ENCODE results near the gene BAIAP2L1. TPM values are rescaled to one million over a fixed set of nuclear protein-coding genes. Genes with fewer than 3 reads are reported as not detected.

Gene BAIAP2L1
- total and polyA plus RNA-seq, 9 of the 15 experiments (the other 6 are each of a cell fraction or from before 2014, with no cell fraction given): 4.2 to 29.8 (median 15.5) TPM

DNA sequence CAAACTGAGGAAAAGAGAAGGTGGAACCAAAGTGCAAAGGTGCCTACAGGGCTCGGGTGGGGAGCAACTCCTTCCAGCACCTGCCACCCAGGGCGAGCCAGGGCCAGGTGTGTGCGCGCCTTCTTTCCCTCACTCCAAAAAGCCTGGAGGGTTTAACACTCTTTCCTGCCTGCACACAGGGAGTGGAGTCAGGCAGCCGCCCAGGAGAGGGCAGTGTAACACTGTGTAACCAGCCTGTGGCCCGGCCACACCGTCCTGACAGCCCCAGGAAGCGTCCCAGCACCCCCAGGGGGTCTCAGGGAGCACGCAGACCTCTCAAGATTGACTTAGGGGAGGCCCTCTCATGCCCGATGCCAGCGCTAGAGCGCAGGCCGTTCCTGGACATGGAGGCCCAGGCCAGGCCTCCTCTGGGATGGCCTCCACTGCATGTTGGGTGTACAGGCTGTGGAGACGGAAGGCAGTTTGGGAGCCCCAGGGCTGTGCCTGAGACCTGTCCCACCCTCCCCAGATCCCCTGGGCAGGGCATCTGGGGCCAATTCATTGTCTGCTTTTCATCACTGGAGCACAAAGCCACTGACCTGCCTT lies 106.0 kb downstream of the BAIAP2L1 start:
- Histone ChIP-seq H3K27me3 (ENCODE audit: control insufficient read depth in 2 of 2, insufficient read depth in 2 of 2, low read length in 2 of 2) (peaks cover 0 to 49% of the 10 kb centered on the region in 2 experiments; a peak in 2 of 5 replicates), H3K27ac (ENCODE audit: extremely low read depth, low read depth, low read length) (no peak overlapping the region)
- intact Hi-C loops (cut with micrococcal nuclease): loop anchor here (1.0 to 5.0 kb wide), 5 partner anchors 106 to 542 kb away; partner anchors contain the start of gene BAIAP2L1
- peak; percentile 66; the same call in 1 of the 2 replicates for TF ChIP-seq STAG1 (CRISPR knock-in tag; IDR thresholded peaks at IDR 0.05; ENCODE audit: borderline replicate concordance)
- TF ChIP-seq KLF16 (IDR thresholded peaks at IDR 0.05): 0 out of 2 replicates have a peak, but pooled peaks have one; percentile 20
- TF ChIP-seq, protein P1, sequence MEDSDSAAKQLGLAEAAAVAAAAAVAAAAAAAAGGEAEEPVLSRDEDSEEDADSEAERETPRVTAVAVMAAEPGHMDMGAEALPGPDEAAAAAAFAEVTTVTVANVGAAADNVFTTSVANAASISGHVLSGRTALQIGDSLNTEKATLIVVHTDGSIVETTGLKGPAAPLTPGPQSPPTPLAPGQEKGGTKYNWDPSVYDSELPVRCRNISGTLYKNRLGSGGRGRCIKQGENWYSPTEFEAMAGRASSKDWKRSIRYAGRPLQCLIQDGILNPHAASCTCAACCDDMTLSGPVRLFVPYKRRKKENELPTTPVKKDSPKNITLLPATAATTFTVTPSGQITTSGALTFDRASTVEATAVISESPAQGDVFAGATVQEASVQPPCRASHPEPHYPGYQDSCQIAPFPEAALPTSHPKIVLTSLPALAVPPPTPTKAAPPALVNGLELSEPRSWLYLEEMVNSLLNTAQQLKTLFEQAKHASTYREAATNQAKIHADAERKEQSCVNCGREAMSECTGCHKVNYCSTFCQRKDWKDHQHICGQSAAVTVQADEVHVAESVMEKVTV (CRISPR knock-in tag; IDR thresholded peaks at IDR 0.05): peak; percentile 61
- TF ChIP-seq, protein P2, sequence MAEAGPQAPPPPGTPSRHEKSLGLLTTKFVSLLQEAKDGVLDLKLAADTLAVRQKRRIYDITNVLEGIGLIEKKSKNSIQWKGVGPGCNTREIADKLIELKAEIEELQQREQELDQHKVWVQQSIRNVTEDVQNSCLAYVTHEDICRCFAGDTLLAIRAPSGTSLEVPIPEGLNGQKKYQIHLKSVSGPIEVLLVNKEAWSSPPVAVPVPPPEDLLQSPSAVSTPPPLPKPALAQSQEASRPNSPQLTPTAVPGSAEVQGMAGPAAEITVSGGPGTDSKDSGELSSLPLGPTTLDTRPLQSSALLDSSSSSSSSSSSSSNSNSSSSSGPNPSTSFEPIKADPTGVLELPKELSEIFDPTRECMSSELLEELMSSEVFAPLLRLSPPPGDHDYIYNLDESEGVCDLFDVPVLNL (CRISPR knock-in tag; IDR thresholded peaks at IDR 0.05; ENCODE audit: low read depth): no peak
- peak; percentile 83 to 92 for TF ChIP-seq RAD21 (CRISPR knock-in tag; conservative IDR thresholded peaks at IDR 0.05 in 1 of 2, IDR thresholded peaks at IDR 0.05 in 1 of 2)
- TF ChIP-seq, protein P3, sequence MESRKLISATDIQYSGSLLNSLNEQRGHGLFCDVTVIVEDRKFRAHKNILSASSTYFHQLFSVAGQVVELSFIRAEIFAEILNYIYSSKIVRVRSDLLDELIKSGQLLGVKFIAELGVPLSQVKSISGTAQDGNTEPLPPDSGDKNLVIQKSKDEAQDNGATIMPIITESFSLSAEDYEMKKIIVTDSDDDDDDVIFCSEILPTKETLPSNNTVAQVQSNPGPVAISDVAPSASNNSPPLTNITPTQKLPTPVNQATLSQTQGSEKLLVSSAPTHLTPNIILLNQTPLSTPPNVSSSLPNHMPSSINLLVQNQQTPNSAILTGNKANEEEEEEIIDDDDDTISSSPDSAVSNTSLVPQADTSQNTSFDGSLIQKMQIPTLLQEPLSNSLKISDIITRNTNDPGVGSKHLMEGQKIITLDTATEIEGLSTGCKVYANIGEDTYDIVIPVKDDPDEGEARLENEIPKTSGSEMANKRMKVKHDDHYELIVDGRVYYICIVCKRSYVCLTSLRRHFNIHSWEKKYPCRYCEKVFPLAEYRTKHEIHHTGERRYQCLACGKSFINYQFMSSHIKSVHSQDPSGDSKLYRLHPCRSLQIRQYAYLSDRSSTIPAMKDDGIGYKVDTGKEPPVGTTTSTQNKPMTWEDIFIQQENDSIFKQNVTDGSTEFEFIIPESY (CRISPR knock-in tag; IDR thresholded peaks at IDR 0.05): 0 out of 2 replicates have a peak, but pooled peaks have one; percentile 9
- no peak for TF ChIP-seq PHB (CRISPR knock-in tag; IDR thresholded peaks at IDR 0.05)
- TF ChIP-seq PYGO2 (tag; IDR thresholded peaks at IDR 0.05): no peak
- no peak for TF ChIP-seq POLR3G (IDR thresholded peaks at IDR 0.05; ENCODE audit: extremely low read depth, insufficient read length, insufficient replicate concordance)
- no peak for TF ChIP-seq ETV6 (IDR thresholded peaks at IDR 0.05; ENCODE audit: borderline replicate concordance in 1 of 2, low read depth in 2 of 2, low read length in 1 of 2)
- no peak for TF ChIP-seq ETV6 (CRISPR knock-in tag; IDR thresholded peaks at IDR 0.05; ENCODE audit: borderline replicate concordance)
- peak; percentile 64 for TF ChIP-seq POLR2G (IDR thresholded peaks at IDR 0.05; ENCODE audit: low read depth, low read length)

More for the DNA sequence above, 106.0 kb downstream of the BAIAP2L1 start:
- Histone ChIP-seq H3K9ac (ENCODE audit: insufficient read depth in 1 of 2, low read depth in 2 of 2, low read length in 2 of 2) (peak overlapping the region in 1 of 2 experiments; percentile 70; a peak in 1 of 4 replicates), H3K4me2 (ENCODE audit: insufficient read depth, low read length) (no peak overlapping the region), H3K9me1 (ENCODE audit: control insufficient read depth, insufficient read depth, low read length) (no peaks in the 10 kb centered on the region), H3K4me1 (replicated peaks in 1 of 2; ENCODE audit: control insufficient read depth in 2 of 2, insufficient read depth in 2 of 2, low read length in 2 of 2) (peaks cover 0 to 10% of the 10 kb centered on the region in 2 experiments; a peak in 2 of 5 replicates), H3K4me3 (no peak overlapping the region), H3K9me3 (replicated peaks; ENCODE audit: control insufficient read depth, insufficient read depth, low read depth, low read length) (no peaks in the 10 kb centered on the region), H3K79me2 (ENCODE audit: control insufficient read depth, insufficient read depth, low read length) (no peaks in the 10 kb centered on the region), H2AFZ (ENCODE audit: low read depth, low read length) (no peak overlapping the region), H3K36me3 (ENCODE audit: control insufficient read depth, insufficient read depth, low read length) (peaks cover 34% of the 10 kb centered on the region; the same call in 2 of the 3 replicates), H4K20me1 (replicated peaks; ENCODE audit: control insufficient read depth, insufficient read depth, low read length) (peaks cover 21% of the 10 kb centered on the region)
- 5% methylated on average over 12 of the region's 14 CpGs for WGBS (ENCODE audit: insufficient coverage, low coverage, missing lambda C conversion rate)
- no TSS peak for BruUV-seq (replicated peaks)
- FAIRE-seq: peak; percentile 82
- ChIA-PET CTCF (ENCODE audit: low intra/inter-chr PET ratio) (interaction anchor here (0.7 to 2.3 kb wide), 4 partner anchors 106 to 583 kb away, joined by 3 to 23 read pairs (median 4); partner anchors contain the start of genes BAIAP2L1 and TRRAP), POLR2A (interaction anchor here (0.6 kb wide), 1 partner anchor 448 kb away, joined by 3 read pairs; no protein-coding TSS in a partner anchor)
- peak; percentile 82 to 87 (median 85) for DNase-seq (ENCODE audit: extremely low read depth in 1 of 4, low spot score in 3 of 4)
- in situ Hi-C loops (cut with MboI): loop anchor here (5.0 to 10.0 kb wide), 2 partner anchors 450 to 547 kb away; no protein-coding TSS in a partner anchor
- peak; percentile 97 for ATAC-seq
